Measurements from ENCODE around the gene CA12.

The CA12 gene

GRCh38 chr15:63337046-63337445 lies 44.6 kb downstream of the CA12 start:
- TF ChIP-seq CTCF (IDR thresholded peaks at IDR 0.05; ENCODE audit: low read depth, low read length): no peak
- peaks cover 9% of the 10 kb centered on the region for H3K4me1 ChIP-seq
- no peak overlapping the region for H3K4me3 ChIP-seq (ENCODE audit: low read depth, low read length)
- H3K27me3 ChIP-seq: no peaks in the 10 kb centered on the region
- no peaks in the 10 kb centered on the region for H3K36me3 ChIP-seq
- H3K9me3 ChIP-seq: no peaks in the 10 kb centered on the region; the same call in 1 of the 2 replicates
- no peak for DNase-seq

- no peaks in the 10 kb centered on the region for H3K36me3 ChIP-seq
- DNase-seq: no peak
- H3K4me1 ChIP-seq: peaks cover 9% of the 10 kb centered on the region
- H3K27me3 ChIP-seq: no peaks in the 10 kb centered on the region
- H3K9me3 ChIP-seq: no peaks in the 10 kb centered on the region
- no peak for TF ChIP-seq CTCF (IDR thresholded peaks at IDR 0.05; ENCODE audit: low read depth, low read length)
- no peak overlapping the region for H3K4me3 ChIP-seq (ENCODE audit: low read depth, low read length)
Measured at GRCh38 chr15:63335543-63336240, 46.0 kb downstream of the CA12 start.

- H3K4me1 ChIP-seq: peaks cover 9% of the 10 kb centered on the region
- H3K36me3 ChIP-seq: no peaks in the 10 kb centered on the region
- TF ChIP-seq CTCF (IDR thresholded peaks at IDR 0.05; ENCODE audit: low read depth, low read length): no peak
- H3K9me3 ChIP-seq: no peaks in the 10 kb centered on the region
- H3K4me3 ChIP-seq (ENCODE audit: low read depth, low read length): no peak overlapping the region
- H3K27me3 ChIP-seq: no peaks in the 10 kb centered on the region
- peak; percentile 66 for DNase-seq
Measured at GRCh38 chr15:63334821-63335220, 46.8 kb downstream of the CA12 start.

- TF ChIP-seq CTCF (IDR thresholded peaks at IDR 0.05; ENCODE audit: low read depth, low read length): no peak
- DNase-seq: peak; percentile 48
- no peaks in the 10 kb centered on the region for H3K9me3 ChIP-seq
Measured at GRCh38 chr15:63332367-63333124, 49.1 kb downstream of the CA12 start.

GRCh38 chr15:63331456-63331855 lies 50.2 kb downstream of the CA12 start:
- H3K27me3 ChIP-seq: no peaks in the 10 kb centered on the region
- no peak overlapping the region for H3K4me3 ChIP-seq (ENCODE audit: low read depth, low read length)
- no peaks in the 10 kb centered on the region for H3K9me3 ChIP-seq
- DNase-seq: no peak
- peaks cover 9% of the 10 kb centered on the region for H3K4me1 ChIP-seq
- no peak for TF ChIP-seq CTCF (IDR thresholded peaks at IDR 0.05; ENCODE audit: low read depth, low read length)
- H3K36me3 ChIP-seq: no peaks in the 10 kb centered on the region

More at GRCh38 chr15:63332367-63333124, 49.1 kb downstream of the CA12 start:
- Histone ChIP-seq H3K27me3 (no peaks in the 10 kb centered on the region), H3K4me3 (ENCODE audit: low read depth, low read length) (no peak overlapping the region), H3K36me3 (no peaks in the 10 kb centered on the region), H3K4me1 (peaks cover 9% of the 10 kb centered on the region)

- no peak for DNase-seq
- no peak for TF ChIP-seq CTCF (IDR thresholded peaks at IDR 0.05; ENCODE audit: low read depth, low read length)
- H3K27me3 ChIP-seq: no peaks in the 10 kb centered on the region
- H3K4me1 ChIP-seq: peaks cover 9% of the 10 kb centered on the region
- H3K9me3 ChIP-seq: no peaks in the 10 kb centered on the region
- no peaks in the 10 kb centered on the region for H3K36me3 ChIP-seq
- no peak overlapping the region for H3K4me3 ChIP-seq (ENCODE audit: low read depth, low read length)
Measured at GRCh38 chr15:63330926-63331325, 50.7 kb downstream of the CA12 start.
